ENCODE results near the gene CCDC174. TPM values are rescaled to one million over a fixed set of nuclear protein-coding genes. Genes with fewer than 3 reads are reported as not detected.

The CCDC174 gene
- total and polyA plus RNA-seq, 10 of the 15 experiments (the other 5 are each of a cell fraction or from before 2014, with no cell fraction given): 11.6 to 31.3 (median 19.1) TPM

GRCh38 chr3:14676881-14677280, 25.3 kb downstream of the CCDC174 start (continued):
- no peak for TF ChIP-seq ZBED1 (IDR thresholded peaks at IDR 0.05; ENCODE audit: borderline replicate concordance)
- TF ChIP-seq E2F4 (IDR thresholded peaks at IDR 0.05; ENCODE audit: low read depth, low read length): no peak
- no peak for TF ChIP-seq ZBTB11 (CRISPR knock-in tag; IDR thresholded peaks at IDR 0.05)

GRCh38 chr3:14678015-14678503, 26.5 kb downstream of the CCDC174 start:
- no peaks in the 10 kb centered on the region for H3K79me2 ChIP-seq (ENCODE audit: control insufficient read depth, insufficient read depth, low read length)
- TF ChIP-seq CHD1 (IDR thresholded peaks at IDR 0.05; ENCODE audit: low read depth, low read length): no peak
- TF ChIP-seq ATF3 (IDR thresholded peaks at IDR 0.05; ENCODE audit: borderline replicate concordance, extremely low read depth, low read depth, low read length): no peak
- TF ChIP-seq POLR2A (IDR thresholded peaks at IDR 0.05; ENCODE audit: low read depth, low read length): peak; percentile 50; the same call in 1 of the 2 replicates
- TF ChIP-seq CREB1 (IDR thresholded peaks at IDR 0.05; ENCODE audit: low read depth): peak; percentile 55; the same call in 1 of the 2 replicates
- peaks cover 2% of the 10 kb centered on the region in 2 experiments; a peak in 3 of 4 replicates for H3K36me3 ChIP-seq (ENCODE audit: control insufficient read depth in 2 of 2, insufficient read depth in 2 of 2, low read length in 1 of 2)
- in situ Hi-C loops (cut with MboI) (no loop called here), intact Hi-C loops (cut with micrococcal nuclease; ENCODE audit: unreplicated experiment) (no loop called here)
- ChIA-PET SMC1A (ENCODE audit: uncharacterized antibody, unreplicated experiment) (interaction anchor here (1.0 to 12.2 kb wide), 4 partner anchors 9 to 103 kb away, joined by 3 to 274 read pairs (median 23); no protein-coding TSS in a partner anchor), POLR2A (interaction anchor here (0.9 to 1.2 kb wide), 3 partner anchors 8 to 102 kb away, joined by 3 to 4 read pairs (median 3); no protein-coding TSS in a partner anchor), CTCF (interaction anchor here (0.9 to 15.5 kb wide), 3 partner anchors 83 to 250 kb away, joined by 3 to 321 read pairs (median 5); no protein-coding TSS in a partner anchor), RAD21 (ENCODE audit: unreplicated experiment) (interaction anchor here (0.7 to 9.4 kb wide), 3 partner anchors 10 to 102 kb away, joined by 3 to 197 read pairs (median 5); no protein-coding TSS in a partner anchor)
- WGBS (ENCODE audit: insufficient coverage, insufficient replicate concordance, low lambda C conversion rate, missing lambda C conversion rate): 92% methylated on average over 7 of the region's 7 CpGs
- no peak for DNase-seq (ENCODE audit: low read depth, low spot score)
- no peak overlapping the region for H3K4me2 ChIP-seq (ENCODE audit: control insufficient read depth, insufficient read depth)
- no TSS peak for BruUV-seq (replicated peaks)
- no peak overlapping the region for H2AFZ ChIP-seq (ENCODE audit: control insufficient read depth, low read depth, low read length)
- H3K4me3 ChIP-seq: no peak overlapping the region
- no peaks in the 10 kb centered on the region; the same call in 2 of the 3 replicates for H3K9me3 ChIP-seq (replicated peaks; ENCODE audit: control insufficient read depth, insufficient read depth, low read length)
- no peak overlapping the region for H3K9ac ChIP-seq (ENCODE audit: control insufficient read depth, insufficient read depth, low read length)
- H3K4me1 ChIP-seq (ENCODE audit: control insufficient read depth, insufficient read depth, low read length): peaks cover 9% of the 10 kb centered on the region
- peak; percentile 72 for FAIRE-seq
- H3K27me3 ChIP-seq (replicated peaks in 1 of 2; ENCODE audit: control insufficient read depth in 2 of 2, insufficient read depth in 2 of 2, low read length in 1 of 2): no peaks in the 10 kb centered on the region
- H4K20me1 ChIP-seq (ENCODE audit: control insufficient read depth, insufficient read depth): no peaks in the 10 kb centered on the region
- H3K27ac ChIP-seq (ENCODE audit: control insufficient read depth, insufficient read depth): no peak overlapping the region
- ATAC-seq: peak; percentile 20
